A673 (cell line): ENCODE measurements around the gene SLC4A8.

Experiments used
- EZH2 ChIP-seq: fragments of 200-600 bp; sonication (generic); IDR thresholded peaks from 2 replicates; pipeline ENCODE4 v1.6.1; 2017; ENCODE audit warnings: borderline replicate concordance, low read depth, mild to moderate bottlenecking, mixed read lengths, antibody characterized with exemption, low read length; ENCODE audit not compliant: poor library complexity, severe bottlenecking
- TF ChIP-seq, protein P1 (sequence below): fragments of 300-800, 200-600 bp; sonication (generic); conservative IDR thresholded peaks from 2 replicates; pipeline ENCODE4 v1.5.1; 2017; ENCODE audit warnings: low read depth, mild to moderate bottlenecking, antibody characterized with exemption, low read length, moderate library complexity, mixed read lengths

DNA sequence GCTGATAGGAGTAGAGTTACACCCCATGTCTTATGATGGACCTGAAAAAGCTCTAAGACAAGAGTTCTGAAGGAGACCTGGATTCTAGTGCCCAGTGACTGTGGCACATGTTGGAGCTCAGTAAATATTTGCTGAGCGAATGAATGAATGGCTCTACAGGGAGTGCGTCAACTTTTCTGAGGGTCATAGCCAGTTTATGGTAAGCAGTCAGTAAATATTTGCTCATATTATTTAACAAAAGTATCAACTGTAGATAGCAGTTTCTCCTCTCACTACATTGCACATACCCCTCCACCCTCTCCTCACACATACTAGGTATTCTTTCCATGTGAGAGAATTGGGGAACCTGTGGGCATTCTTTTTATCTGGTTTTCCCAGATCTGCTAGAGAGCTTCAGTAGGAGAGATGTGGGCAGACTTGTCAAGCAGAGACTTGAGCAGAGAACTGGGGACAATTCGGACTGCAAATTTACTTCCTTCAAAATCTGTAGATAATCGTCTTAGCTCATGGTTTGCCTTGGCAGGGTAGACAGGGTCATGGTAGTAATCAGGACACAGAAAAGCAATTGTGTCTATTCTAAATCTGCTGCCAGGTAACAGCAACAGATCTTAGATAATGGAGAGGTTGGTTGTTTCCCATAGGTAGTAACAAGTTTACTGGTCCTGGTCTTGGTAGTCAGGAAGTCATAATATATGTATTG is 5.7 kb downstream of the SLC4A8 start:
- TF ChIP-seq, protein P1, sequence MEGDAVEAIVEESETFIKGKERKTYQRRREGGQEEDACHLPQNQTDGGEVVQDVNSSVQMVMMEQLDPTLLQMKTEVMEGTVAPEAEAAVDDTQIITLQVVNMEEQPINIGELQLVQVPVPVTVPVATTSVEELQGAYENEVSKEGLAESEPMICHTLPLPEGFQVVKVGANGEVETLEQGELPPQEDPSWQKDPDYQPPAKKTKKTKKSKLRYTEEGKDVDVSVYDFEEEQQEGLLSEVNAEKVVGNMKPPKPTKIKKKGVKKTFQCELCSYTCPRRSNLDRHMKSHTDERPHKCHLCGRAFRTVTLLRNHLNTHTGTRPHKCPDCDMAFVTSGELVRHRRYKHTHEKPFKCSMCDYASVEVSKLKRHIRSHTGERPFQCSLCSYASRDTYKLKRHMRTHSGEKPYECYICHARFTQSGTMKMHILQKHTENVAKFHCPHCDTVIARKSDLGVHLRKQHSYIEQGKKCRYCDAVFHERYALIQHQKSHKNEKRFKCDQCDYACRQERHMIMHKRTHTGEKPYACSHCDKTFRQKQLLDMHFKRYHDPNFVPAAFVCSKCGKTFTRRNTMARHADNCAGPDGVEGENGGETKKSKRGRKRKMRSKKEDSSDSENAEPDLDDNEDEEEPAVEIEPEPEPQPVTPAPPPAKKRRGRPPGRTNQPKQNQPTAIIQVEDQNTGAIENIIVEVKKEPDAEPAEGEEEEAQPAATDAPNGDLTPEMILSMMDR, result no peak
- no peak for TF ChIP-seq EZH2
